Measurements from ENCODE around the gene RAP1GDS1. TPM values are rescaled to one million over a fixed set of nuclear protein-coding genes. Genes with fewer than 3 reads are reported as not detected.

Gene RAP1GDS1
- polyA plus RNA-seq, 1 donor (not counting 4 experiments of a cell fraction or from before 2014, with no cell fraction given) = 58.1 TPM

GRCh38 chr4:98343626-98344025, 82.4 kb downstream of the RAP1GDS1 start:
- no peaks in the 10 kb centered on the region for H3K9me1 ChIP-seq (ENCODE audit: control insufficient read depth, extremely low read depth, insufficient read depth, low read length)
- no peak overlapping the region for H3K4me3 ChIP-seq (ENCODE audit: control insufficient read depth in 2 of 3, extremely low read depth in 1 of 3, insufficient read depth in 2 of 3, low read depth in 1 of 3, low read length in 3 of 3)
- dilution Hi-C loops (cut with MboI; ENCODE audit: extremely low pct_ligation_motif_present, low sequenced_read_pairs) = no loop called here
- no peaks in the 10 kb centered on the region for H3K9me3 ChIP-seq (ENCODE audit: control insufficient read depth, low read depth, low read length)
- TF ChIP-seq EZH2 (IDR thresholded peaks at IDR 0.05; ENCODE audit: low read length) = no peak
- TF ChIP-seq, protein P1, sequence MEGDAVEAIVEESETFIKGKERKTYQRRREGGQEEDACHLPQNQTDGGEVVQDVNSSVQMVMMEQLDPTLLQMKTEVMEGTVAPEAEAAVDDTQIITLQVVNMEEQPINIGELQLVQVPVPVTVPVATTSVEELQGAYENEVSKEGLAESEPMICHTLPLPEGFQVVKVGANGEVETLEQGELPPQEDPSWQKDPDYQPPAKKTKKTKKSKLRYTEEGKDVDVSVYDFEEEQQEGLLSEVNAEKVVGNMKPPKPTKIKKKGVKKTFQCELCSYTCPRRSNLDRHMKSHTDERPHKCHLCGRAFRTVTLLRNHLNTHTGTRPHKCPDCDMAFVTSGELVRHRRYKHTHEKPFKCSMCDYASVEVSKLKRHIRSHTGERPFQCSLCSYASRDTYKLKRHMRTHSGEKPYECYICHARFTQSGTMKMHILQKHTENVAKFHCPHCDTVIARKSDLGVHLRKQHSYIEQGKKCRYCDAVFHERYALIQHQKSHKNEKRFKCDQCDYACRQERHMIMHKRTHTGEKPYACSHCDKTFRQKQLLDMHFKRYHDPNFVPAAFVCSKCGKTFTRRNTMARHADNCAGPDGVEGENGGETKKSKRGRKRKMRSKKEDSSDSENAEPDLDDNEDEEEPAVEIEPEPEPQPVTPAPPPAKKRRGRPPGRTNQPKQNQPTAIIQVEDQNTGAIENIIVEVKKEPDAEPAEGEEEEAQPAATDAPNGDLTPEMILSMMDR (optimal IDR thresholded peaks at IDR 0.05 in 1 of 3, IDR thresholded peaks at IDR 0.05 in 1 of 3, conservative IDR thresholded peaks at IDR 0.05 in 1 of 3; ENCODE audit: extremely low read depth in 1 of 3, insufficient read depth in 2 of 3, low read length in 3 of 3) = no peak
- peaks cover 0 to 2% of the 10 kb centered on the region in 2 experiments for H3K36me3 ChIP-seq (ENCODE audit: control insufficient read depth in 2 of 2, extremely low read depth in 1 of 2, insufficient read depth in 2 of 2, low read length in 2 of 2)
- no peaks in the 10 kb centered on the region for H4K20me1 ChIP-seq (ENCODE audit: control insufficient read depth, extremely low read depth, insufficient read depth, low read length)
- H2AFZ ChIP-seq (ENCODE audit: control insufficient read depth, low read length) = no peak overlapping the region
- FAIRE-seq = no peak
- no peaks in the 10 kb centered on the region for H3K27me3 ChIP-seq (ENCODE audit: control insufficient read depth, extremely low read depth, insufficient read depth, low read length)
- no peak overlapping the region for H3K4me2 ChIP-seq (ENCODE audit: control insufficient read depth, extremely low read depth, insufficient read depth, low read depth, low read length)
- no peaks in the 10 kb centered on the region for H3K4me1 ChIP-seq (ENCODE audit: control insufficient read depth, extremely low read depth, insufficient read depth, low read length)
- DNase-seq (ENCODE audit: low read depth, low spot score) = no peak
- H3K9ac ChIP-seq (ENCODE audit: control insufficient read depth, extremely low read depth, insufficient read depth, low read length) = no peak overlapping the region
- H3K79me2 ChIP-seq (ENCODE audit: control insufficient read depth, insufficient read depth, low read length) = peaks cover 6% of the 10 kb centered on the region
- H3K27ac ChIP-seq (ENCODE audit: control insufficient read depth, insufficient read depth, low read length) = no peak overlapping the region

DNA sequence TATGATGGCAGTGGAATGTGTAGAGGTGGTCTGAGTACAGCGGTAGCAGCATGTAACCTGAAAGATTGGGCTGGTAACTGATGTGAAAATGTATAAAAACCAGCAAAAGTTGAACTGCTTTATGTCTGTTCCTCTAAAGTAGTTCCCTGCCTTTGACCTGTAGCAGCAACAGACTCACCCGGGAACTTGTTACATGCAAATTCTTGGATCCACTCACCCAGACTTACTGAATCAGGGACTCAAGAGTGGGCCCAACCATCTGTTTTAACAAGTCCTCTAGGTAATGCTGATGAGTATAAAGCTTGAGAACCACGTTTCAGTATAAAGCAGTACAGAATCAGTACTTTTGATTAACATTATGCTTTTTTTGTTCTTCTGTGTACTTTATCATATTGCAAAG, 84.7 kb downstream of the RAP1GDS1 start:
- Histone ChIP-seq H3K27me3 (ENCODE audit: control insufficient read depth, extremely low read depth, insufficient read depth, low read length) (no peaks in the 10 kb centered on the region), H2AFZ (ENCODE audit: control insufficient read depth, low read length) (no peak overlapping the region), H3K9me1 (ENCODE audit: control insufficient read depth, extremely low read depth, insufficient read depth, low read length) (no peaks in the 10 kb centered on the region), H3K4me2 (ENCODE audit: control insufficient read depth, extremely low read depth, insufficient read depth, low read depth, low read length) (no peak overlapping the region), H3K9ac (ENCODE audit: control insufficient read depth, extremely low read depth, insufficient read depth, low read length) (no peak overlapping the region), H3K4me1 (ENCODE audit: control insufficient read depth, extremely low read depth, insufficient read depth, low read length) (no peaks in the 10 kb centered on the region), H3K79me2 (ENCODE audit: control insufficient read depth, insufficient read depth, low read length) (peaks cover 10% of the 10 kb centered on the region), H3K27ac (ENCODE audit: control insufficient read depth, insufficient read depth, low read length) (no peak overlapping the region), H3K4me3 (ENCODE audit: control insufficient read depth in 2 of 3, extremely low read depth in 1 of 3, insufficient read depth in 2 of 3, low read depth in 1 of 3, low read length in 3 of 3) (no peak overlapping the region), H3K36me3 (ENCODE audit: control insufficient read depth in 2 of 2, extremely low read depth in 1 of 2, insufficient read depth in 2 of 2, low read length in 2 of 2) (peaks cover 0 to 2% of the 10 kb centered on the region in 2 experiments), H3K9me3 (ENCODE audit: control insufficient read depth, low read depth, low read length) (no peaks in the 10 kb centered on the region), H4K20me1 (ENCODE audit: control insufficient read depth, extremely low read depth, insufficient read depth, low read length) (no peaks in the 10 kb centered on the region)
- FAIRE-seq (no peak), DNase-seq (ENCODE audit: low read depth, low spot score) (no peak)
- no peak for TF ChIP-seq EZH2 (IDR thresholded peaks at IDR 0.05; ENCODE audit: low read length)
- TF ChIP-seq, protein P1 (optimal IDR thresholded peaks at IDR 0.05 in 1 of 3, IDR thresholded peaks at IDR 0.05 in 1 of 3, conservative IDR thresholded peaks at IDR 0.05 in 1 of 3; ENCODE audit: extremely low read depth in 1 of 3, insufficient read depth in 2 of 3, low read length in 3 of 3) = no peak
- dilution Hi-C loops (cut with MboI; ENCODE audit: extremely low pct_ligation_motif_present, low sequenced_read_pairs) = no loop called here
